Measurements from ENCODE around the gene RABGAP1. TPM values are rescaled to one million over a fixed set of nuclear protein-coding genes. Genes with fewer than 3 reads are reported as not detected.

The RABGAP1 gene
- total and polyA plus RNA-seq, 8 donors: 52.6 to 85.9 (median 76.2) TPM

DNA sequence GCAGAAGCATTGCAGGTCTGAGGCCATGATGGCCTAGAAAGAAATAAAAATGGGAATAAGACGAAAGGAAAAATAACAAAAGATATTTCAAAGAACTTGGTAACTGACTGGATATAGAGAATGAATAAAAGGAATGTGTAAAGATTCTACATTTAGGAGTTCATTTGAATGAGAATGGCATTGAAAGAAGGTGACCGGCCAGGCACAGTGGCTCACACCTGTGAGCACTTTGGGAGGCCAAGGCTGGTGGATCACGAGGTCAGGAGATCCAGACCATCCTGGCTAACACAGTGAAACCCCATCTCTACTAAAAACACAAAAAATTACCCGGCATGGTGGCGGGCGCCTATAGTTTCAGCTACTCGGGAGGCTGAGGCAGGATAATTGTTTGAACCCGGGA, 18.1 kb upstream of the RABGAP1 start:
- TF ChIP-seq, protein P1, sequence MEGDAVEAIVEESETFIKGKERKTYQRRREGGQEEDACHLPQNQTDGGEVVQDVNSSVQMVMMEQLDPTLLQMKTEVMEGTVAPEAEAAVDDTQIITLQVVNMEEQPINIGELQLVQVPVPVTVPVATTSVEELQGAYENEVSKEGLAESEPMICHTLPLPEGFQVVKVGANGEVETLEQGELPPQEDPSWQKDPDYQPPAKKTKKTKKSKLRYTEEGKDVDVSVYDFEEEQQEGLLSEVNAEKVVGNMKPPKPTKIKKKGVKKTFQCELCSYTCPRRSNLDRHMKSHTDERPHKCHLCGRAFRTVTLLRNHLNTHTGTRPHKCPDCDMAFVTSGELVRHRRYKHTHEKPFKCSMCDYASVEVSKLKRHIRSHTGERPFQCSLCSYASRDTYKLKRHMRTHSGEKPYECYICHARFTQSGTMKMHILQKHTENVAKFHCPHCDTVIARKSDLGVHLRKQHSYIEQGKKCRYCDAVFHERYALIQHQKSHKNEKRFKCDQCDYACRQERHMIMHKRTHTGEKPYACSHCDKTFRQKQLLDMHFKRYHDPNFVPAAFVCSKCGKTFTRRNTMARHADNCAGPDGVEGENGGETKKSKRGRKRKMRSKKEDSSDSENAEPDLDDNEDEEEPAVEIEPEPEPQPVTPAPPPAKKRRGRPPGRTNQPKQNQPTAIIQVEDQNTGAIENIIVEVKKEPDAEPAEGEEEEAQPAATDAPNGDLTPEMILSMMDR (IDR thresholded peaks at IDR 0.05): no peak
- Histone ChIP-seq H3K4me3 (no peak overlapping the region), H3K4me1 (no peaks in the 10 kb centered on the region), H3K9me3 (no peaks in the 10 kb centered on the region), H3K27me3 (no peaks in the 10 kb centered on the region), H3K27ac (no peak overlapping the region), H3K36me3 (peaks cover 0 to 23% of the 10 kb centered on the region in 2 donors)
- ATAC-seq: no peak
- DNase-seq: no peak
- intact Hi-C loops (cut with DNase I): no loop called here

DNA sequence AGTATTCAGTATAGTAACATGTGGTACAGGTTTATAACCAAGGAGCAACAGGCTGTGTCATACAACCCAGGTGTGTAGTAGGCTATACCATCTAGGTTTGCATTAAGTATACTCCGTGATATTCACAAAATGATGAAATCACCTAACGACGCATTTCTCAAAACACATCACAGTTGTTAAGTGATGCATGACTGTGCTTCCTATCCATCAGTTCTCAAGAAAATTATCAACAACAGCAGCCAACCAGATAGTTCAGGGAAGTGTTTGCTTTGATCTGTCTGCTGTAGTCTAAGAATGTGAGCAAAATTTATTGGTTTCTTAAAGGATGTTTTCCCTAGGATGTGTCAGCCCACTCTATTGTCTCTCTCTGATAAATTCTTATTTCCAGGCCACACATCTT, 16.9 kb upstream of the RABGAP1 start:
- no peaks in the 10 kb centered on the region for H3K9me3 ChIP-seq
- H3K4me3 ChIP-seq: no peak overlapping the region
- H3K4me1 ChIP-seq: no peaks in the 10 kb centered on the region
- H3K27me3 ChIP-seq: no peaks in the 10 kb centered on the region
- no peak for DNase-seq
- peaks cover 0 to 14% of the 10 kb centered on the region in 2 donors for H3K36me3 ChIP-seq
- H3K27ac ChIP-seq: no peak overlapping the region
- no peak for ATAC-seq
- intact Hi-C loops (cut with DNase I): no loop called here
- TF ChIP-seq, protein P1 (IDR thresholded peaks at IDR 0.05): no peak

GRCh38 chr9:122929796-122930354, 10.9 kb upstream of the RABGAP1 start:
- Histone ChIP-seq H3K36me3 (no peaks in the 10 kb centered on the region), H3K27me3 (no peaks in the 10 kb centered on the region), H3K4me3 (peak overlapping the region in 1 of 2 donors; percentile 97), H3K9me3 (no peaks in the 10 kb centered on the region), H3K27ac (no peak overlapping the region), H3K4me1 (peaks cover 12 to 40% of the 10 kb centered on the region in 2 donors)
- TF ChIP-seq, protein P1 (IDR thresholded peaks at IDR 0.05): no peak
- ATAC-seq: no peak
- DNase-seq: no peak
- intact Hi-C loops (cut with DNase I): no loop called here

DNA sequence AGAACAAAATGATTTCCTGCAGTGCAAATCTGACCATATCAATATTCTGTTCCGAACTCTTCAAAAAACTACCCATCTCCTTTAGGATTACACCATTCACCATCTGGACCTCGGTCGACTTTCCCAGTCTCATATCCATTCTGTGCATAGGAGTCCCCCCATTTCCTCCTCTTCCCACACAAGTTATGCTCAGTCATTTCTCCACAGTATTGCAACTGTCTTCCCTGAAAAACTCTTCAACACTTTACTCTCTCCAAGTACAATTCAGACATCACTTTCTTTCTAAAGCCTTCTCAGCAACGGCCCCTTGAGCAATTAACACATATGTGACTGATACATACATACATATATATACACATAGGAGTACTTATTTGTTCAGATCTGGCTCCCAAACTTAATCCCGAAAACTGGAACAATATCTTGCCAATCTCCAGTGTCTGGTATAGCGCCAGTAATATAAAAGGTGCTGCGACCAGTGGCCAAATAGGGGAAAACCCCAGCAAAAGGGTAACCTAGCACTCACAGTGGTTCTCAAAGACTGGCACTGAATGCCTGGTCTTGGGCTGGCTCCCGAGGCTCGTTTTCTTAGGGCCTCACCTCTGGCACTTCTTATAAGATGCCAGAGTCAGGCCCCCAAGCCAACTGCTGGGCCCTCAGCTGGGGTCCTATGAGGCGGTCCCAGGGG, 10.1 kb upstream of the RABGAP1 start:
- Histone ChIP-seq H3K27ac (peak overlapping the region; percentile 86), H3K4me3 (peak overlapping the region; percentile 92 to 97), H3K36me3 (no peaks in the 10 kb centered on the region), H3K4me1 (peaks cover 12 to 40% of the 10 kb centered on the region in 2 donors), H3K9me3 (no peaks in the 10 kb centered on the region), H3K27me3 (no peaks in the 10 kb centered on the region)
- intact Hi-C loops (cut with DNase I): no loop called here
- ATAC-seq (no peak), DNase-seq (no peak)
- TF ChIP-seq, protein P1 (IDR thresholded peaks at IDR 0.05): no peak

DNA sequence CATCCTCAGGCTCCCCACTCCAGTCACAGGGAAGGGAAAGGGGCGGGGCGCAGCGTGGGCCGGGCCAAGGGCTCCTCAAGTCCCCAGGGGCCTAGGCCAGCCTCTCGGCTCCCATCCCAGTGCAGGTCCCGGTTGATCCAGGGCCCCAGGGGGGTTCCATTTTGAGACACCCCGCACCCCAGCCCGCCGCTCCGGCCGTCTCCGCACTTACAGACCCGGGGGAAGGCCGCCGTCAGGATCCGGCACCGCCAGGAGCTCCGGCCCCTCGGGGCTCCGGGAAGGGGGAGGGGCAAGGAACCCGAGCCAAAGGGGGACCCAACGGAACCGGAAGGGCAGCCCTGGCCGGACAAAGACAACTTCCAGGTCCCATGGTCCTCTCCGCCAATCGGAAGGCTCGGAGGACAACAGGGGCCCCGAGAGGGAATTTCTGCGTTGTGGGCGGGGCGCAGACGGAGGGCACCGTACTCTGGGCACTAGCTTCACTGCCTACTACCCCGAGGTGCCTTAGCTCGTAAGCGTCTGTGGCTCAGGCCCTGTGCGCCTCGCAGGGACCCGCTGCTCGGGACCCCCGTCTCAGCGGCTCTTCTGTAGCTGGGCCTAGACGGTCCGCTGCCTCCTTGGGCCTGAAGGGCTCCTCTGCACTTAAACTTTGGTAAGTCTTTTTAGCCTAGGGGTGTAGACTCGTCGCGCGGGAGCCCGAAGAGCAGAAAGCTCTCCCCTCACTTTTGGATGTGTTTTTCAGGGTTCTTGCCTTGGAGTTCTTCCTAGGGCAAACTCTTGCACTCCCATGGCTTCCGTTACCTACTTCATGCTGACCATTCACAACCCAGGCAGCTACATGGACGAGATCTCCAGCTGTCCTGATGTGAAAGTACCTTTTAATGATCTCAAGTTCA, 9.3 kb upstream of the RABGAP1 start, which contains the start of gene ZBTB26:
Gene ZBTB26, minus strand, starts transcription at position 287 of the 896 bp plus-strand sequence. CDS start 11,578 bp downstream, outside the sequence.
- peaks cover 0 to 3% of the 10 kb centered on the region in 2 donors for H3K36me3 ChIP-seq
- H3K27me3 ChIP-seq: no peaks in the 10 kb centered on the region
- peak; percentile 90 to 97 (median 95) for DNase-seq
- H3K9me3 ChIP-seq: no peaks in the 10 kb centered on the region
- H3K4me3 ChIP-seq: peak within 1 kb of the TSS; percentile 92 to 97
- peak within 1 kb of the TSS; percentile 86 for H3K27ac ChIP-seq
- TF ChIP-seq, protein P1 (IDR thresholded peaks at IDR 0.05): no peak
- intact Hi-C loops (cut with DNase I): no loop called here
- peak; percentile 99 for ATAC-seq
- peaks cover 12 to 40% of the 10 kb centered on the region in 2 donors for H3K4me1 ChIP-seq
